T-cell (primary cell): ENCODE data around the gene FRMPD1. TPM values are rescaled to one million over a fixed set of nuclear protein-coding genes. Genes with fewer than 3 reads are reported as not detected.

Source experiments
- ATAC-seq, 4 experiments: fragments of 200-7000 bp in 3 of 4; fragments of 150-1000 bp in 1 of 4; cut with Tn5 transposase; replicated peaks in 1 of 4; 1 replicate in 3 of 4; 2 replicates in 1 of 4; pipeline ENCODE4 v1.10.0; 2021; ENCODE audit warnings: moderate library complexity in 3 of 4, mild to moderate bottlenecking in 2 of 4, moderate number of reproducible peaks in 1 of 4
- CTCF ChIA-PET, 2 donors: fragments of 300-600 bp; sonication (Branson Sonifier 250); formaldehyde crosslinking; loops; one replicate each; lab custom pipeline; 2022; ENCODE audit warnings: antibody characterized with exemption in 2 of 2; lab: Charles Lee
- POLR2A ChIA-PET, 2 donors: fragments of 300-600 bp; sonication (Branson Sonifier 250); formaldehyde crosslinking; loops; one replicate each; lab custom pipeline; 2022; ENCODE audit warnings: antibody characterized with exemption in 2 of 2; lab: Charles Lee
- DNase-seq, 35 experiments: peaks; one replicate each; pipeline versions ENCODE4 v3.0.0 to v3.0.0-alpha.2; 2013 to 2023
- H3K27ac ChIP-seq: one replicate; pipeline ENCODE4 v1.5.1; 2013; ENCODE audit warnings: low read length
- H3K27me3 ChIP-seq, 2 experiments: replicated peaks in 1 of 2; 1 replicate in 1 of 2; 2 replicates in 1 of 2; pipeline versions ENCODE4 v1.6.1 to v1.7.0; 2013; ENCODE audit warnings: low read length in 1 of 2, mixed read lengths in 1 of 2; ENCODE audit not compliant: control insufficient read depth in 2 of 2, insufficient read depth in 2 of 2; ENCODE audit errors: extremely low read depth in 1 of 2
- H3K36me3 ChIP-seq, 2 donors: 1 replicate in 1 of 2; 2 replicates in 1 of 2; pipeline versions ENCODE4 v1.6.1 to v1.7.0; 2013; ENCODE audit warnings: low read length in 1 of 2; ENCODE audit not compliant: control insufficient read depth in 2 of 2, insufficient read depth in 1 of 2; ENCODE audit errors: extremely low read depth in 1 of 2
- H3K4me1 ChIP-seq, 2 experiments: 1 replicate in 1 of 2; 2 replicates in 1 of 2; pipeline versions ENCODE4 v1.6.1 to v1.7.0; 2013; ENCODE audit warnings: low read length in 2 of 2, mixed read lengths in 1 of 2; ENCODE audit not compliant: insufficient read depth in 2 of 2, control insufficient read depth in 1 of 2; ENCODE audit errors: extremely low read depth in 1 of 2
- H3K4me3 ChIP-seq, 2 donors: 1 replicate in 1 of 2; 2 replicates in 1 of 2; pipeline versions ENCODE4 v1.5.1 to v1.7.0; 2013; ENCODE audit warnings: mild to moderate bottlenecking in 2 of 2, low read length in 1 of 2, moderate library complexity in 1 of 2; ENCODE audit not compliant: control insufficient read depth in 1 of 2; ENCODE audit errors: extremely low read depth in 1 of 2
- H3K9me3 ChIP-seq: 2 replicates; pipeline ENCODE4 v1.7.0; 2013
- H3K27ac Mint-ChIP-seq, 2 donors: one replicate each; pipeline ENCODE4 v1.8.0; 2020 to 2021; ENCODE audit warnings: mild to moderate bottlenecking in 2 of 2, mixed read lengths in 2 of 2
- H3K27me3 Mint-ChIP-seq, 2 donors: one replicate each; pipeline ENCODE4 v1.8.0; 2021 to 2022; ENCODE audit warnings: mixed read lengths in 2 of 2
- H3K36me3 Mint-ChIP-seq: one replicate; pipeline ENCODE4 v1.8.0; 2021; ENCODE audit warnings: mixed read lengths
- H3K4me1 Mint-ChIP-seq, 3 donors: one replicate each; pipeline ENCODE4 v1.8.0; 2020 to 2022; ENCODE audit warnings: mixed read lengths in 3 of 3, mild to moderate bottlenecking in 1 of 3
- H3K4me3 Mint-ChIP-seq, 3 donors: one replicate each; pipeline ENCODE4 v1.8.0; 2020 to 2022; ENCODE audit warnings: mild to moderate bottlenecking in 3 of 3, mixed read lengths in 3 of 3, moderate library complexity in 3 of 3
- H3K9me3 Mint-ChIP-seq, 3 donors: one replicate each; pipeline ENCODE4 v1.8.0; 2020 to 2022; ENCODE audit warnings: mixed read lengths in 3 of 3
- WGBS: methylation state at CpG from one replicate; pipeline ENCODE4 v1.1.5; 2013; ENCODE audit warnings: missing lambda C conversion rate; ENCODE audit not compliant: insufficient coverage; 5-methylcytosine and 5-hydroxymethylcytosine counted together
- total RNA-seq, 35 experiments: library from RNA in 6 of 35; stranded (reverse) in 6 of 35; fragments of 120-200 nt in 1 of 35; gene quantifications; one replicate each; pipeline versions ENCODE4 v1.2.1 to v1.2.4 and lab custom pipeline; 2013 to 2026

The FRMPD1 gene
- total RNA-seq, 5 donors from 2014 or later (not counting 1 experiment from before 2014, with no cell fraction given): not detected

GRCh38 chr9:37667706-37668105 lies 17.0 kb downstream of the FRMPD1 start:
- 67% methylated on average over 1 of the region's 2 CpGs for WGBS
- peaks cover 0 to 12% of the 10 kb centered on the region in 2 experiments for H3K27me3 ChIP-seq
- Mint-ChIP-seq H3K36me3 (no peaks in the 10 kb centered on the region), H3K27ac (no peak overlapping the region), H3K27me3 (peaks cover 32% of the 10 kb centered on the region in 2 donors), H3K9me3 (no peaks in the 10 kb centered on the region), H3K4me3 (no peak overlapping the region), H3K4me1 (no peaks in the 10 kb centered on the region)
- H3K4me3 ChIP-seq: no peak overlapping the region
- no peaks in the 10 kb centered on the region for H3K4me1 ChIP-seq
- no peak overlapping the region for H3K27ac ChIP-seq
- no peak for ATAC-seq
- H3K36me3 ChIP-seq: no peaks in the 10 kb centered on the region
- ChIA-PET CTCF (no interaction called here), POLR2A (no interaction called here)
- DNase-seq: no peak
- no peaks in the 10 kb centered on the region for H3K9me3 ChIP-seq

- ChIA-PET CTCF (no interaction called here), POLR2A (no interaction called here)
- Mint-ChIP-seq H3K9me3 (no peaks in the 10 kb centered on the region), H3K27me3 (peaks cover 32% of the 10 kb centered on the region in 2 donors), H3K36me3 (no peaks in the 10 kb centered on the region), H3K4me3 (no peak overlapping the region), H3K4me1 (no peaks in the 10 kb centered on the region), H3K27ac (no peak overlapping the region)
- no peak for DNase-seq
- WGBS: 45% methylated on average over 7 of the region's 9 CpGs
- H3K27me3 ChIP-seq: peaks cover 0 to 12% of the 10 kb centered on the region in 2 experiments
- no peaks in the 10 kb centered on the region for H3K36me3 ChIP-seq
- H3K27ac ChIP-seq: no peak overlapping the region
- ATAC-seq: no peak
- H3K4me1 ChIP-seq: no peaks in the 10 kb centered on the region
- no peaks in the 10 kb centered on the region for H3K9me3 ChIP-seq
- H3K4me3 ChIP-seq: no peak overlapping the region
These were observed 17.4 kb downstream of the FRMPD1 start for GRCh38 chr9:37668116-37668601.

- H3K27me3 ChIP-seq: peaks cover 0 to 12% of the 10 kb centered on the region in 2 experiments
- ATAC-seq: no peak
These were observed 18.5 kb downstream of the FRMPD1 start for GRCh38 chr9:37669232-37669631.

DNA sequence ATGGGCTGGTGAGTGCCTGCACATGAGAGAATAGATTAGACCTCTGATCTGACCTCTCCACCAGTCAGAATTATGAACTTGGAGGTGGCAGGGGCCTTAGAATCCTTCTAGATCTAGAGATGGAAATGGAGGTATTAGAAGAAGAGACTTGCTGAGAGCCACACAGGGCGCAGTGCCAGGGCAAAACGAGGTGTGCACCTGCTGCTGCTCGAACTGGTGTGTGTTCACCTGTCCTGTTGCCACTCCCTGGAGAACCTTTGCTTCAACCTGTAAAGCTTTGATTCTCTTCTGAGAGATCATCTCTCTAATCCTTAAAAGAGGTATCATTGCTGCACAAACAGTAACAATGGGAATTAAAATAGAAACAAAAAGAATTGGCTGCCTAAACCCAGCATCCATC lies 24.9 kb downstream of the FRMPD1 start:
- H3K27me3 Mint-ChIP-seq: peaks cover 16 to 33% of the 10 kb centered on the region in 2 donors

More at GRCh38 chr9:37669232-37669631, 18.5 kb downstream of the FRMPD1 start:
- DNase-seq: no peak
- Histone ChIP-seq H3K36me3 (no peaks in the 10 kb centered on the region), H3K4me1 (no peaks in the 10 kb centered on the region), H3K4me3 (no peak overlapping the region), H3K27ac (no peak overlapping the region), H3K9me3 (no peaks in the 10 kb centered on the region)
- ChIA-PET CTCF (no interaction called here), POLR2A (no interaction called here)
- Mint-ChIP-seq H3K36me3 (no peaks in the 10 kb centered on the region), H3K27me3 (peaks cover 32% of the 10 kb centered on the region in 2 donors), H3K9me3 (no peaks in the 10 kb centered on the region), H3K4me1 (no peaks in the 10 kb centered on the region), H3K27ac (no peak overlapping the region), H3K4me3 (no peak overlapping the region)
- 70% methylated on average over 4 of the region's 5 CpGs for WGBS

GRCh38 chr9:37676411-37676830 lies 25.7 kb downstream of the FRMPD1 start:
- H3K4me1 ChIP-seq: no peaks in the 10 kb centered on the region
- ChIA-PET CTCF (no interaction called here), POLR2A (no interaction called here)
- no peak for DNase-seq
- Mint-ChIP-seq H3K4me1 (no peaks in the 10 kb centered on the region), H3K4me3 (no peak overlapping the region), H3K9me3 (no peaks in the 10 kb centered on the region), H3K36me3 (no peaks in the 10 kb centered on the region), H3K27me3 (peaks cover 19 to 34% of the 10 kb centered on the region in 2 donors), H3K27ac (no peak overlapping the region)
- WGBS: 86% methylated on average over 7 of the region's 11 CpGs
- no peak for ATAC-seq
- H3K27me3 ChIP-seq: peaks cover 0 to 13% of the 10 kb centered on the region in 2 experiments
- H3K9me3 ChIP-seq: no peaks in the 10 kb centered on the region
- H3K4me3 ChIP-seq: no peak overlapping the region
- H3K36me3 ChIP-seq: no peaks in the 10 kb centered on the region
- no peak overlapping the region for H3K27ac ChIP-seq

More for the DNA sequence above, 24.9 kb downstream of the FRMPD1 start:
- Histone ChIP-seq H3K27me3 (peaks cover 0 to 13% of the 10 kb centered on the region in 2 experiments), H3K4me3 (no peak overlapping the region), H3K4me1 (no peaks in the 10 kb centered on the region), H3K36me3 (no peaks in the 10 kb centered on the region), H3K9me3 (no peaks in the 10 kb centered on the region), H3K27ac (no peak overlapping the region)
- no peak for DNase-seq
- ChIA-PET CTCF (interaction anchor here in 1 of 2 donors (0.6 kb wide), 1 partner anchor 145 kb away, joined by 3 read pairs; no protein-coding TSS in a partner anchor), POLR2A (no interaction called here)
- Mint-ChIP-seq H3K4me3 (no peak overlapping the region), H3K27ac (no peak overlapping the region), H3K4me1 (no peaks in the 10 kb centered on the region), H3K9me3 (no peaks in the 10 kb centered on the region), H3K36me3 (no peaks in the 10 kb centered on the region)
- 100% methylated on average over 1 of the region's 3 CpGs for WGBS
- no peak for ATAC-seq

GRCh38 chr9:37677435-37677834 lies 26.7 kb downstream of the FRMPD1 start:
- ATAC-seq (no peak), DNase-seq (no peak)
- ChIA-PET POLR2A (no interaction called here), CTCF (no interaction called here)
- Histone ChIP-seq H3K36me3 (no peaks in the 10 kb centered on the region), H3K4me3 (no peak overlapping the region), H3K27ac (no peak overlapping the region), H3K9me3 (no peaks in the 10 kb centered on the region), H3K4me1 (no peaks in the 10 kb centered on the region), H3K27me3 (peaks cover 0 to 13% of the 10 kb centered on the region in 2 experiments)
- WGBS: 75% methylated on average over 1 of the region's 2 CpGs
- no peaks in the 10 kb centered on the region for H3K9me3 Mint-ChIP-seq
- no peak overlapping the region for H3K4me3 Mint-ChIP-seq
- peaks cover 24 to 33% of the 10 kb centered on the region in 2 donors for H3K27me3 Mint-ChIP-seq
- no peaks in the 10 kb centered on the region for H3K36me3 Mint-ChIP-seq
- no peaks in the 10 kb centered on the region for H3K4me1 Mint-ChIP-seq
- H3K27ac Mint-ChIP-seq: no peak overlapping the region
